Mesenchymal stem cell (in vitro differentiated cells and primary cell): ENCODE measurements around the gene ABCA4.
A peak's percentile ranks its signal among the peaks of the same experiment; 100 is the strongest.

Experiments used
- DNase-seq: peaks from one replicate; pipeline ENCODE4 v3.0.0-alpha.2; 2013
- H2AFZ ChIP-seq: one replicate; pipeline ENCODE4 v1.6.1; 2013; ENCODE audit warnings: low read depth, mild to moderate bottlenecking, control low read depth, inconsistent platforms, low read length, moderate library complexity
- H2AK5ac ChIP-seq: 2 replicates; pipeline ENCODE4 v1.6.1; 2013; ENCODE audit warnings: low read length, moderate library complexity, mild to moderate bottlenecking, inconsistent platforms; ENCODE audit not compliant: severe bottlenecking
- H2BK120ac ChIP-seq: one replicate; pipeline ENCODE4 v1.6.1; 2013; ENCODE audit warnings: low read depth, mild to moderate bottlenecking, inconsistent platforms, low read length, moderate library complexity
- H2BK12ac ChIP-seq, 2 experiments: one replicate each; pipeline ENCODE4 v1.6.1; 2013; ENCODE audit warnings: inconsistent platforms in 2 of 2, low read length in 2 of 2, mild to moderate bottlenecking in 2 of 2, moderate library complexity in 2 of 2, control low read depth in 1 of 2
- H2BK15ac ChIP-seq: one replicate; pipeline ENCODE4 v1.6.1; 2013; ENCODE audit warnings: mild to moderate bottlenecking, low read depth, inconsistent platforms; ENCODE audit not compliant: poor library complexity, severe bottlenecking
- H2BK5ac ChIP-seq: 2 replicates; pipeline ENCODE4 v1.6.1; 2013; ENCODE audit warnings: low read depth, mild to moderate bottlenecking, low read length, control low read depth, inconsistent platforms; ENCODE audit not compliant: poor library complexity, severe bottlenecking
- H3K14ac ChIP-seq, 2 experiments: one replicate each; pipeline ENCODE4 v1.6.1; 2013; ENCODE audit warnings: inconsistent platforms in 2 of 2, low read length in 2 of 2, control low read depth in 1 of 2, mild to moderate bottlenecking in 1 of 2, moderate library complexity in 1 of 2
- H3K18ac ChIP-seq, 2 experiments: one replicate each; pipeline ENCODE4 v1.6.1; 2013; ENCODE audit warnings: inconsistent platforms in 2 of 2, low read length in 2 of 2, control low read depth in 1 of 2, low read depth in 1 of 2, mild to moderate bottlenecking in 1 of 2
- H3K23ac ChIP-seq, 2 experiments: one replicate each; pipeline ENCODE4 v1.6.1; 2013; ENCODE audit warnings: inconsistent platforms in 2 of 2, low read length in 2 of 2, mild to moderate bottlenecking in 2 of 2, moderate library complexity in 2 of 2, control low read depth in 1 of 2
- H3K27ac ChIP-seq: 2 replicates; pipeline ENCODE4 v1.5.1; 2013; ENCODE audit warnings: mild to moderate bottlenecking, moderate library complexity, low read length, control low read depth, inconsistent platforms; ENCODE audit not compliant: poor library complexity, severe bottlenecking
- H3K27me3 ChIP-seq, 2 experiments: 2 replicates each; pipeline versions ENCODE4 v1.6.1 to v1.7.0; 2013; ENCODE audit warnings: low read length in 2 of 2, mild to moderate bottlenecking in 2 of 2, moderate library complexity in 2 of 2, control low read depth in 1 of 2, inconsistent platforms in 1 of 2; ENCODE audit not compliant: control insufficient read depth in 1 of 2, insufficient read depth in 1 of 2
- H3K36me3 ChIP-seq, 2 experiments: 2 replicates each; pipeline versions ENCODE4 v1.6.1 to v1.7.0; 2013; ENCODE audit warnings: low read length in 2 of 2, control low read depth in 1 of 2, inconsistent platforms in 1 of 2, low read depth in 1 of 2, mild to moderate bottlenecking in 1 of 2; ENCODE audit not compliant: insufficient read depth in 2 of 2, control insufficient read depth in 1 of 2
- H3K4ac ChIP-seq, 2 experiments: one replicate each; pipeline ENCODE4 v1.6.1; 2013; ENCODE audit warnings: inconsistent platforms in 2 of 2, low read length in 2 of 2, mild to moderate bottlenecking in 2 of 2, moderate library complexity in 2 of 2, control low read depth in 1 of 2, low read depth in 1 of 2
- H3K4me1 ChIP-seq: 2 replicates; pipeline ENCODE4 v1.6.1; 2013; ENCODE audit warnings: low read depth, low read length, control low read depth; ENCODE audit not compliant: control insufficient read depth, insufficient read depth
- H3K4me2 ChIP-seq: 2 replicates; pipeline ENCODE4 v1.6.1; 2013; ENCODE audit warnings: low read length, mild to moderate bottlenecking, inconsistent platforms; ENCODE audit not compliant: poor library complexity, severe bottlenecking
- H3K4me3 ChIP-seq, 2 experiments: 2 replicates each; pipeline versions ENCODE4 v1.5.1 to v1.7.0; 2013; ENCODE audit warnings: low read length in 2 of 2, mild to moderate bottlenecking in 2 of 2, control low read depth in 1 of 2, low read depth in 1 of 2; ENCODE audit not compliant: insufficient read depth in 1 of 2
- H3K79me1 ChIP-seq: replicated peaks from 2 replicates; pipeline ENCODE4 v1.6.1; 2013; ENCODE audit warnings: mild to moderate bottlenecking, control low read depth, low read length, inconsistent platforms; ENCODE audit not compliant: poor library complexity, severe bottlenecking
- H3K9ac ChIP-seq: 2 replicates; pipeline ENCODE4 v1.7.0; 2013; ENCODE audit warnings: mild to moderate bottlenecking, low read length, moderate library complexity
- H3K9me3 ChIP-seq: 2 replicates; pipeline ENCODE4 v1.7.0; 2013; ENCODE audit warnings: mild to moderate bottlenecking, low read length; ENCODE audit not compliant: control insufficient read depth
- H4K8ac ChIP-seq: one replicate; pipeline ENCODE4 v1.6.1; 2013; ENCODE audit warnings: inconsistent platforms, mild to moderate bottlenecking, low read length, moderate library complexity
- H4K91ac ChIP-seq: one replicate; pipeline ENCODE4 v1.6.1; 2013; ENCODE audit warnings: mild to moderate bottlenecking, low read length, inconsistent platforms
- WGBS: methylation state at CpG from one replicate; pipeline ENCODE4 v1.1.7; 2013; ENCODE audit warnings: mixed read lengths; 5-methylcytosine and 5-hydroxymethylcytosine counted together

Gene ABCA4

GRCh38 chr1:94109478-94109877, 11.5 kb downstream of the ABCA4 start:
- no peak overlapping the region for H3K27ac ChIP-seq
- no peaks in the 10 kb centered on the region for H3K36me3 ChIP-seq
- WGBS, result 98% methylated on average over 4 of the region's 4 CpGs
- H3K79me1 ChIP-seq, result no peaks in the 10 kb centered on the region
- H3K4ac ChIP-seq, result no peak overlapping the region
- H2BK5ac ChIP-seq, result no peak overlapping the region
- H3K9ac ChIP-seq, result no peak overlapping the region
- H3K4me3 ChIP-seq, result no peak overlapping the region
- no peak overlapping the region for H3K14ac ChIP-seq
- no peak overlapping the region for H2BK12ac ChIP-seq
- no peak for DNase-seq
- H3K27me3 ChIP-seq, result peaks cover 0 to 19% of the 10 kb centered on the region in 2 experiments
- H2AFZ ChIP-seq, result no peak overlapping the region
- H3K4me2 ChIP-seq, result no peak overlapping the region
- peaks cover 27% of the 10 kb centered on the region for H3K4me1 ChIP-seq
- no peak overlapping the region for H4K91ac ChIP-seq
- H2BK120ac ChIP-seq, result no peak overlapping the region
- no peak overlapping the region for H3K18ac ChIP-seq
- H4K8ac ChIP-seq, result no peak overlapping the region
- H3K23ac ChIP-seq, result no peak overlapping the region
- H2AK5ac ChIP-seq, result no peak overlapping the region
- H3K9me3 ChIP-seq, result no peaks in the 10 kb centered on the region
- no peak overlapping the region for H2BK15ac ChIP-seq

GRCh38 chr1:94107141-94107540, 13.8 kb downstream of the ABCA4 start:
- no peak overlapping the region for H3K27ac ChIP-seq
- peak overlapping the region; percentile 47 for H2AK5ac ChIP-seq
- H2BK15ac ChIP-seq, result no peak overlapping the region
- H3K9me3 ChIP-seq, result no peaks in the 10 kb centered on the region
- H3K79me1 ChIP-seq, result no peaks in the 10 kb centered on the region
- no peak overlapping the region for H4K91ac ChIP-seq
- peaks cover 27% of the 10 kb centered on the region for H3K4me1 ChIP-seq
- H2BK12ac ChIP-seq, result no peak overlapping the region
- H3K14ac ChIP-seq, result no peak overlapping the region
- no peak overlapping the region for H3K4me3 ChIP-seq
- 88% methylated on average over 6 of the region's 6 CpGs for WGBS
- peaks cover 0 to 3% of the 10 kb centered on the region in 2 experiments for H3K36me3 ChIP-seq
- no peak overlapping the region for H2BK120ac ChIP-seq
- no peak overlapping the region for H2AFZ ChIP-seq
- no peak overlapping the region for H3K9ac ChIP-seq
- H2BK5ac ChIP-seq, result no peak overlapping the region
- no peak overlapping the region for H3K18ac ChIP-seq
- H3K23ac ChIP-seq, result no peak overlapping the region
- no peak for DNase-seq
- no peak overlapping the region for H3K4ac ChIP-seq
- peaks cover 0 to 22% of the 10 kb centered on the region in 2 experiments for H3K27me3 ChIP-seq
- no peak overlapping the region for H4K8ac ChIP-seq
- no peak overlapping the region for H3K4me2 ChIP-seq

- Histone ChIP-seq H3K4me1 (peaks cover 27% of the 10 kb centered on the region), H3K23ac (no peak overlapping the region), H3K79me1 (no peaks in the 10 kb centered on the region), H3K4me3 (no peak overlapping the region), H3K9ac (no peak overlapping the region), H3K4me2 (no peak overlapping the region), H4K8ac (no peak overlapping the region), H3K36me3 (peaks cover 0 to 3% of the 10 kb centered on the region in 2 experiments), H2AFZ (no peak overlapping the region), H2AK5ac (no peak overlapping the region), H2BK12ac (no peak overlapping the region), H3K18ac (no peak overlapping the region), H3K27ac (peak overlapping the region; percentile 43), H2BK15ac (no peak overlapping the region), H3K4ac (no peak overlapping the region), H3K27me3 (peaks cover 0 to 26% of the 10 kb centered on the region in 2 experiments), H3K9me3 (no peaks in the 10 kb centered on the region), H4K91ac (no peak overlapping the region), H3K14ac (no peak overlapping the region), H2BK5ac (no peak overlapping the region), H2BK120ac (no peak overlapping the region)
- WGBS, result 79% methylated on average over 8 of the region's 8 CpGs
- DNase-seq, result no peak
Observed at GRCh38 chr1:94106716-94107115, 14.2 kb downstream of the ABCA4 start.

- H3K23ac ChIP-seq, result no peak overlapping the region
- H2BK15ac ChIP-seq, result no peak overlapping the region
- H3K9ac ChIP-seq, result no peak overlapping the region
- no peak overlapping the region for H3K18ac ChIP-seq
- no peak overlapping the region for H4K8ac ChIP-seq
- peaks cover 0 to 3% of the 10 kb centered on the region in 2 experiments for H3K36me3 ChIP-seq
- H2BK5ac ChIP-seq, result no peak overlapping the region
- H3K4me2 ChIP-seq, result peak overlapping the region; percentile 36
- no peaks in the 10 kb centered on the region for H3K9me3 ChIP-seq
- H2BK12ac ChIP-seq, result no peak overlapping the region
- no peak overlapping the region for H3K4me3 ChIP-seq
- DNase-seq, result no peak
- H3K79me1 ChIP-seq, result no peaks in the 10 kb centered on the region
- no peak overlapping the region for H3K14ac ChIP-seq
- 70% methylated on average over 7 of the region's 9 CpGs for WGBS
- H3K4me1 ChIP-seq, result peaks cover 21% of the 10 kb centered on the region
- H4K91ac ChIP-seq, result no peak overlapping the region
- peak overlapping the region; percentile 31 for H2AK5ac ChIP-seq
- H2AFZ ChIP-seq, result no peak overlapping the region
- H3K4ac ChIP-seq, result no peak overlapping the region
- no peak overlapping the region for H2BK120ac ChIP-seq
- H3K27ac ChIP-seq, result peak overlapping the region; percentile 56
- peaks cover 0 to 28% of the 10 kb centered on the region in 2 experiments for H3K27me3 ChIP-seq
Observed at GRCh38 chr1:94105957-94106529, 14.9 kb downstream of the ABCA4 start.
